Activated CD8-positive, alpha-beta memory T cell treated with anti-CD3 and anti-CD28 coated beads, Interleukin-2, amount 50 U/mL, for 24 hours (primary cell): Measurements from ENCODE around the gene TGM1.

Experiments used
- DNase-seq: peaks from one replicate; pipeline ENCODE4 v3.0.0-alpha.2; 2020; ENCODE audit errors: extremely low read depth

Gene TGM1

GRCh38 chr14:24262821-24263733, at the start of gene TGM1:
Gene TGM1, minus strand, starts transcription at chr14:24263177. Its CDS starts 825 bp downstream, at chr14:24262352.
- DNase-seq: no peak

GRCh38 chr14:24311837-24312615, 49.0 kb upstream of the TGM1 start:
- no peak for DNase-seq

GRCh38 chr14:24310646-24311604, 47.9 kb upstream of the TGM1 start, which contains the start of gene LTB4R:
Gene LTB4R, plus strand, starts transcription at chr14:24311502. Its CDS starts 4,150 bp downstream, at chr14:24315652.
- no peak for DNase-seq

- DNase-seq: no peak
Observed at GRCh38 chr14:24310265-24310645, 47.3 kb upstream of the TGM1 start.

- no peak for DNase-seq
Observed at GRCh38 chr14:24309538-24310264, 46.7 kb upstream of the TGM1 start, which contains the start of gene LTB4R2. Gene LTB4R2, plus strand, starts transcription at chr14:24310140. Its CDS starts 525 bp downstream, at chr14:24310665.

- no peak for DNase-seq
Observed at GRCh38 chr14:24308342-24309124, 45.6 kb upstream of the TGM1 start.

GRCh38 chr14:24307575-24308341, 44.8 kb upstream of the TGM1 start, which contains the start of gene CIDEB:
Gene CIDEB, minus strand, starts transcription at chr14:24307977. Its CDS starts 119 bp downstream, at chr14:24307858.
- no peak for DNase-seq

GRCh38 chr14:24307156-24307574, 44.2 kb upstream of the TGM1 start:
- no peak for DNase-seq

- no peak for DNase-seq
Observed at GRCh38 chr14:24304019-24304387, 41.0 kb upstream of the TGM1 start.

GRCh38 chr14:24300326-24300980, 37.5 kb upstream of the TGM1 start:
- DNase-seq: no peak

- peak; percentile 69 for DNase-seq
Observed at GRCh38 chr14:24299255-24300191, 36.5 kb upstream of the TGM1 start, which contains the start of the genes DHRS1 and NOP9. Gene DHRS1, minus strand, starts transcription at chr14:24299780. Its CDS starts 674 bp downstream, at chr14:24299106. Gene NOP9, plus strand, starts transcription at chr14:24299850. Its CDS starts 105 bp downstream, at chr14:24299955.

GRCh38 chr14:24298892-24299254, 35.9 kb upstream of the TGM1 start:
- no peak for DNase-seq

GRCh38 chr14:24297190-24297964, 34.4 kb upstream of the TGM1 start:
- no peak for DNase-seq

- peak; percentile 57 for DNase-seq
Observed at GRCh38 chr14:24296341-24297157, 33.6 kb upstream of the TGM1 start.

- no peak for DNase-seq
Observed at GRCh38 chr14:24293525-24293924, 30.5 kb upstream of the TGM1 start.
